Ascending aorta (tissue), 2 donors: ENCODE results near the gene ABCA1. TPM values are rescaled to one million over a fixed set of nuclear protein-coding genes. Genes with fewer than 3 reads are reported as not detected.

Source experiments
- DNase-seq, 2 donors: peaks; one replicate each; pipeline ENCODE4 v3.0.0-alpha.2; 2019; ENCODE audit warnings: low spot score in 2 of 2
- H3K27ac ChIP-seq, 2 donors: fragments of 200-600 bp; sonication (generic); one replicate each; pipeline ENCODE4 v1.5.1; 2016 to 2017; ENCODE audit warnings: mild to moderate bottlenecking in 1 of 2
- H3K27me3 ChIP-seq: fragments of 200-600 bp; sonication (generic); one replicate; pipeline ENCODE4 v1.5.1; 2017
- H3K36me3 ChIP-seq, 2 donors: fragments of 200-600 bp; sonication (generic); one replicate each; pipeline ENCODE4 v1.5.1; 2016
- H3K4me1 ChIP-seq, 2 donors: fragments of 200-600 bp; sonication (generic); one replicate each; pipeline ENCODE4 v1.5.1; 2016 to 2017; ENCODE audit warnings: mild to moderate bottlenecking in 1 of 2
- H3K4me3 ChIP-seq, 2 donors: fragments of 200-600 bp; sonication (generic); one replicate each; pipeline ENCODE4 v1.5.1; 2016 to 2017; ENCODE audit warnings: mild to moderate bottlenecking in 1 of 2
- H3K9me3 ChIP-seq, 2 donors: fragments of 200-600 bp; sonication (generic); one replicate each; pipeline ENCODE4 v1.5.1; 2016
- intact Hi-C: fragments of 100-400 bp; cut with DNase I; formaldehyde crosslinking; loops from one replicate; pipeline ENCODE4 v1.15.1; 2023
- total RNA-seq: library from RNA; depleted of rRNA; stranded (reverse); fragments of >200 nt; gene quantifications from one replicate; pipeline ENCODE4 v1.1.0, GENCODE V29; 2016
- TF ChIP-seq, protein P1 (sequence below), 3 experiments: fragments of 200-600 bp in 2 of 3; fragments of 450-650 bp in 1 of 3; sonication (generic) in 2 of 3; IDR thresholded peaks; one replicate each; pipeline ENCODE4 v1.5.1; 2016 to 2019; ENCODE audit warnings: antibody characterized with exemption in 3 of 3, mild to moderate bottlenecking in 1 of 3, moderate library complexity in 1 of 3

The ABCA1 gene
- total RNA-seq, 1 donor from 2014 or later, result 14.0 TPM

GRCh38 chr9:104972242-104972866 is 44.4 kb upstream of the ABCA1 start:
- peaks cover 0 to 4% of the 10 kb centered on the region in 2 donors for H3K4me1 ChIP-seq
- TF ChIP-seq, protein P1, sequence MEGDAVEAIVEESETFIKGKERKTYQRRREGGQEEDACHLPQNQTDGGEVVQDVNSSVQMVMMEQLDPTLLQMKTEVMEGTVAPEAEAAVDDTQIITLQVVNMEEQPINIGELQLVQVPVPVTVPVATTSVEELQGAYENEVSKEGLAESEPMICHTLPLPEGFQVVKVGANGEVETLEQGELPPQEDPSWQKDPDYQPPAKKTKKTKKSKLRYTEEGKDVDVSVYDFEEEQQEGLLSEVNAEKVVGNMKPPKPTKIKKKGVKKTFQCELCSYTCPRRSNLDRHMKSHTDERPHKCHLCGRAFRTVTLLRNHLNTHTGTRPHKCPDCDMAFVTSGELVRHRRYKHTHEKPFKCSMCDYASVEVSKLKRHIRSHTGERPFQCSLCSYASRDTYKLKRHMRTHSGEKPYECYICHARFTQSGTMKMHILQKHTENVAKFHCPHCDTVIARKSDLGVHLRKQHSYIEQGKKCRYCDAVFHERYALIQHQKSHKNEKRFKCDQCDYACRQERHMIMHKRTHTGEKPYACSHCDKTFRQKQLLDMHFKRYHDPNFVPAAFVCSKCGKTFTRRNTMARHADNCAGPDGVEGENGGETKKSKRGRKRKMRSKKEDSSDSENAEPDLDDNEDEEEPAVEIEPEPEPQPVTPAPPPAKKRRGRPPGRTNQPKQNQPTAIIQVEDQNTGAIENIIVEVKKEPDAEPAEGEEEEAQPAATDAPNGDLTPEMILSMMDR (IDR thresholded peaks at IDR 0.05), result no peak
- no peaks in the 10 kb centered on the region for H3K36me3 ChIP-seq
- H3K4me3 ChIP-seq, result no peak overlapping the region
- H3K9me3 ChIP-seq, result no peaks in the 10 kb centered on the region
- DNase-seq, result no peak
- H3K27ac ChIP-seq, result no peak overlapping the region
- intact Hi-C loops, result no loop called here
- no peaks in the 10 kb centered on the region for H3K27me3 ChIP-seq

GRCh38 chr9:104971511-104971910 is 43.6 kb upstream of the ABCA1 start:
- no peak for DNase-seq
- TF ChIP-seq, protein P1 (IDR thresholded peaks at IDR 0.05), result no peak
- H3K36me3 ChIP-seq, result no peaks in the 10 kb centered on the region
- no peak overlapping the region for H3K4me3 ChIP-seq
- intact Hi-C loops, result no loop called here
- no peaks in the 10 kb centered on the region for H3K9me3 ChIP-seq
- H3K4me1 ChIP-seq, result peaks cover 0 to 4% of the 10 kb centered on the region in 2 donors
- no peaks in the 10 kb centered on the region for H3K27me3 ChIP-seq
- no peak overlapping the region for H3K27ac ChIP-seq

- Histone ChIP-seq H3K9me3 (no peaks in the 10 kb centered on the region), H3K4me1 (peaks cover 0 to 4% of the 10 kb centered on the region in 2 donors), H3K27me3 (no peaks in the 10 kb centered on the region), H3K27ac (no peak overlapping the region), H3K4me3 (no peak overlapping the region), H3K36me3 (no peaks in the 10 kb centered on the region)
- no peak for DNase-seq
- TF ChIP-seq, protein P1 (IDR thresholded peaks at IDR 0.05), result no peak
- intact Hi-C loops, result no loop called here
Measured at GRCh38 chr9:104970271-104970987, 42.5 kb upstream of the ABCA1 start.

GRCh38 chr9:104969116-104969515 is 41.2 kb upstream of the ABCA1 start:
- DNase-seq, result no peak
- H3K4me1 ChIP-seq, result peaks cover 0 to 4% of the 10 kb centered on the region in 2 donors
- peak overlapping the region in 1 of 2 donors; percentile 78 for H3K4me3 ChIP-seq
- H3K9me3 ChIP-seq, result no peaks in the 10 kb centered on the region
- no peaks in the 10 kb centered on the region for H3K36me3 ChIP-seq
- H3K27ac ChIP-seq, result peak overlapping the region; percentile 86 to 94
- TF ChIP-seq, protein P1 (IDR thresholded peaks at IDR 0.05), result no peak
- H3K27me3 ChIP-seq, result no peaks in the 10 kb centered on the region
- intact Hi-C loops, result loop anchor here (5.0 kb wide), 1 partner anchor 107 kb away; no protein-coding TSS in a partner anchor

- peaks cover 0 to 4% of the 10 kb centered on the region in 2 donors for H3K4me1 ChIP-seq
- H3K9me3 ChIP-seq, result no peaks in the 10 kb centered on the region
- intact Hi-C loops, result loop anchor here (1.0 to 5.0 kb wide), 4 partner anchors 23 to 276 kb away; partner anchors contain the start of genes ABCA1 and SLC44A1
- no peaks in the 10 kb centered on the region for H3K27me3 ChIP-seq
- no peaks in the 10 kb centered on the region for H3K36me3 ChIP-seq
- DNase-seq, result peak; percentile 41 to 95
- peak overlapping the region; percentile 69 to 78 for H3K4me3 ChIP-seq
- TF ChIP-seq, protein P1 (IDR thresholded peaks at IDR 0.05), result no peak
- peak overlapping the region; percentile 86 to 94 for H3K27ac ChIP-seq
Measured at GRCh38 chr9:104968025-104968982, 40.3 kb upstream of the ABCA1 start.
